IPS DF 6.9 (cell line): Measurements from ENCODE around the gene CUX1.
"Not testable (repeated sequence)": the region's sequence is repeated elsewhere in the genome, so short reads cannot be mapped to it uniquely, and the experiment has no call there.

Source experiments
- DNase-seq: peaks from one replicate; pipeline ENCODE4 v3.0.0-alpha.2; 2013; ENCODE audit warnings: low read depth, low spot score
- H3K27ac ChIP-seq: one replicate; pipeline ENCODE4 v1.5.1; 2013; ENCODE audit warnings: low read length, control low read depth
- H3K27me3 ChIP-seq: 2 replicates; pipeline ENCODE4 v1.6.1; 2013; ENCODE audit warnings: mild to moderate bottlenecking, low read length; ENCODE audit not compliant: control insufficient read depth, insufficient read depth
- H3K36me3 ChIP-seq: 2 replicates; pipeline ENCODE4 v1.6.1; 2013; ENCODE audit warnings: low read length; ENCODE audit not compliant: control insufficient read depth, insufficient read depth
- H3K4me1 ChIP-seq: 2 replicates; pipeline ENCODE4 v1.6.1; 2013; ENCODE audit warnings: low read length; ENCODE audit not compliant: control insufficient read depth, insufficient read depth
- H3K4me3 ChIP-seq: 2 replicates; pipeline ENCODE4 v1.5.1; 2013; ENCODE audit warnings: mild to moderate bottlenecking, low read length
- H3K9me3 ChIP-seq: 2 replicates; pipeline ENCODE4 v1.6.1; 2013; ENCODE audit warnings: low read length, inconsistent platforms; ENCODE audit not compliant: control insufficient read depth, insufficient read depth
- whole genome bisulfite sequencing: extraction: QIAGEN DNeasy Blood & Tissue Kit; methylation state at CpG from one replicate; pipeline ENCODE4 v1.1.7; 2013; ENCODE audit warnings: mixed read lengths, missing lambda C conversion rate; ENCODE audit not compliant: insufficient read length, insufficient coverage; 5-methylcytosine and 5-hydroxymethylcytosine counted together

Gene CUX1

GRCh38 chr7:101987494-101987893 lies 170.1 kb downstream of the CUX1 start:
- H3K27me3 ChIP-seq, result no peaks in the 10 kb centered on the region
- no peak for DNase-seq
- WGBS, result no CpG with 5 or more reads among the region's 13 CpGs
- H3K4me1 ChIP-seq, result peaks cover 9% of the 10 kb centered on the region
- H3K27ac ChIP-seq, result no peak overlapping the region
- H3K9me3 ChIP-seq, result no peaks in the 10 kb centered on the region
- H3K4me3 ChIP-seq, result no peak overlapping the region
- H3K36me3 ChIP-seq, result no peaks in the 10 kb centered on the region; the same call in none of the 2 replicates

- WGBS, result no CpG with 5 or more reads among the region's 10 CpGs
- not testable (repeated sequence) for H3K27ac ChIP-seq, H3K36me3 ChIP-seq, H3K9me3 ChIP-seq, H3K4me3 ChIP-seq, DNase-seq, H3K4me1 ChIP-seq, H3K27me3 ChIP-seq
These were observed 170.6 kb downstream of the CUX1 start for GRCh38 chr7:101988060-101988459.

GRCh38 chr7:101988513-101988912 lies 171.1 kb downstream of the CUX1 start:
- DNase-seq, result no peak
- peaks cover 9% of the 10 kb centered on the region for H3K4me1 ChIP-seq
- WGBS, result no CpG with 5 or more reads among the region's 9 CpGs
- no peaks in the 10 kb centered on the region; the same call in none of the 2 replicates for H3K36me3 ChIP-seq
- H3K27me3 ChIP-seq, result no peaks in the 10 kb centered on the region
- no peak overlapping the region for H3K27ac ChIP-seq
- no peak overlapping the region for H3K4me3 ChIP-seq
- H3K9me3 ChIP-seq, result no peaks in the 10 kb centered on the region

- H3K27ac ChIP-seq, result no peak overlapping the region
- H3K36me3 ChIP-seq, result no peaks in the 10 kb centered on the region; the same call in none of the 2 replicates
- H3K27me3 ChIP-seq, result no peaks in the 10 kb centered on the region
- no peak overlapping the region for H3K4me3 ChIP-seq
- peaks cover 9% of the 10 kb centered on the region for H3K4me1 ChIP-seq
- WGBS, result no CpG with 5 or more reads among the region's 20 CpGs
- no peak for DNase-seq
- no peaks in the 10 kb centered on the region for H3K9me3 ChIP-seq
These were observed 171.7 kb downstream of the CUX1 start for GRCh38 chr7:101989101-101989500.

- H3K4me3 ChIP-seq, result no peak overlapping the region
- WGBS, result no CpG with 5 or more reads among the region's 17 CpGs
- H3K36me3 ChIP-seq, result no peaks in the 10 kb centered on the region; the same call in none of the 2 replicates
- no peak overlapping the region for H3K27ac ChIP-seq
- no peak for DNase-seq
- no peaks in the 10 kb centered on the region for H3K27me3 ChIP-seq
- H3K9me3 ChIP-seq, result no peaks in the 10 kb centered on the region
- peaks cover 4% of the 10 kb centered on the region for H3K4me1 ChIP-seq
These were observed 173.5 kb downstream of the CUX1 start for GRCh38 chr7:101990811-101991418.

- no CpG with 5 or more reads among the region's 3 CpGs for WGBS
- Histone ChIP-seq H3K4me3 (no peak overlapping the region), H3K4me1 (peaks cover 7% of the 10 kb centered on the region), H3K27me3 (no peaks in the 10 kb centered on the region), H3K27ac (no peak overlapping the region), H3K9me3 (no peaks in the 10 kb centered on the region), H3K36me3 (no peaks in the 10 kb centered on the region; the same call in none of the 2 replicates)
- no peak for DNase-seq
These were observed 174.4 kb downstream of the CUX1 start for GRCh38 chr7:101991860-101992259.

GRCh38 chr7:101993311-101993710 lies 175.9 kb downstream of the CUX1 start:
- Histone ChIP-seq H3K4me1 (peaks cover 4% of the 10 kb centered on the region; the same call in 1 of the 2 replicates), H3K27me3 (no peaks in the 10 kb centered on the region), H3K27ac (no peak overlapping the region), H3K36me3 (no peaks in the 10 kb centered on the region; the same call in 1 of the 2 replicates), H3K4me3 (no peak overlapping the region), H3K9me3 (no peaks in the 10 kb centered on the region)
- no peak for DNase-seq
- WGBS, result no CpG with 5 or more reads among the region's 8 CpGs

GRCh38 chr7:101995121-101995520 lies 177.7 kb downstream of the CUX1 start:
- H3K4me3 ChIP-seq, result no peak overlapping the region
- no peaks in the 10 kb centered on the region for H3K36me3 ChIP-seq
- H3K9me3 ChIP-seq, result no peaks in the 10 kb centered on the region
- no peak overlapping the region for H3K27ac ChIP-seq
- WGBS, result no CpG with 5 or more reads among the region's 5 CpGs
- H3K4me1 ChIP-seq, result peaks cover 7% of the 10 kb centered on the region; the same call in 1 of the 2 replicates
- no peaks in the 10 kb centered on the region for H3K27me3 ChIP-seq
- DNase-seq, result no peak

GRCh38 chr7:101996131-101996691 lies 178.8 kb downstream of the CUX1 start:
- Histone ChIP-seq H3K4me3 (no peak overlapping the region), H3K9me3 (no peaks in the 10 kb centered on the region), H3K36me3 (no peaks in the 10 kb centered on the region), H3K27ac (no peak overlapping the region), H3K27me3 (no peaks in the 10 kb centered on the region), H3K4me1 (peaks cover 7% of the 10 kb centered on the region; the same call in 1 of the 2 replicates)
- no peak for DNase-seq
- 100% methylated on average over 1 of the region's 10 CpGs for WGBS

GRCh38 chr7:101996876-101997275 lies 179.4 kb downstream of the CUX1 start:
- no peaks in the 10 kb centered on the region for H3K36me3 ChIP-seq
- no peaks in the 10 kb centered on the region for H3K27me3 ChIP-seq
- DNase-seq, result no peak
- peaks cover 7% of the 10 kb centered on the region; the same call in 1 of the 2 replicates for H3K4me1 ChIP-seq
- H3K4me3 ChIP-seq, result no peak overlapping the region
- no CpG with 5 or more reads among the region's 16 CpGs for WGBS
- H3K27ac ChIP-seq, result no peak overlapping the region
- H3K9me3 ChIP-seq, result no peaks in the 10 kb centered on the region
